Measurements from ENCODE around the gene H3-3A.
A peak's percentile ranks its signal among the peaks of the same experiment; 100 is the strongest.

The H3-3A gene

GRCh38 chr1:226107471-226108460 is 45.2 kb downstream of the H3-3A start:
- TF ChIP-seq REST (IDR thresholded peaks at IDR 0.05; ENCODE audit: insufficient read depth in 1 of 2, low read depth in 2 of 2, low read length in 2 of 2) (no peak), SIN3A (IDR thresholded peaks at IDR 0.05; ENCODE audit: borderline replicate concordance, insufficient read depth, low read length) (no peak), POLR2AphosphoS5 (IDR thresholded peaks at IDR 0.05; ENCODE audit: low read depth, low read length) (no peak), TAF1 (IDR thresholded peaks at IDR 0.05; ENCODE audit: borderline replicate concordance, insufficient read depth, low read length) (no peak), FOXP2 (optimal IDR thresholded peaks at IDR 0.05; ENCODE audit: borderline replicate concordance, extremely low read depth, extremely low read length, insufficient read depth) (no peak)

- no peak for TF ChIP-seq FOXP2 (optimal IDR thresholded peaks at IDR 0.05; ENCODE audit: borderline replicate concordance, extremely low read depth, extremely low read length, insufficient read depth)
- no peak for TF ChIP-seq SIN3A (IDR thresholded peaks at IDR 0.05; ENCODE audit: borderline replicate concordance, insufficient read depth, low read length)
- TF ChIP-seq POLR2AphosphoS5 (IDR thresholded peaks at IDR 0.05; ENCODE audit: low read depth, low read length): no peak
- no peak for TF ChIP-seq REST (IDR thresholded peaks at IDR 0.05; ENCODE audit: insufficient read depth in 1 of 2, low read depth in 2 of 2, low read length in 2 of 2)
- TF ChIP-seq TAF1 (IDR thresholded peaks at IDR 0.05; ENCODE audit: borderline replicate concordance, insufficient read depth, low read length): no peak
These were observed 46.7 kb downstream of the H3-3A start for GRCh38 chr1:226108935-226109828.

- TF ChIP-seq TAF1 (IDR thresholded peaks at IDR 0.05; ENCODE audit: borderline replicate concordance, insufficient read depth, low read length): no peak
- TF ChIP-seq POLR2AphosphoS5 (IDR thresholded peaks at IDR 0.05; ENCODE audit: low read depth, low read length): peak; percentile 33
- TF ChIP-seq FOXP2 (optimal IDR thresholded peaks at IDR 0.05; ENCODE audit: borderline replicate concordance, extremely low read depth, extremely low read length, insufficient read depth): peak; percentile 76
These were observed 47.3 kb downstream of the H3-3A start for GRCh38 chr1:226109829-226110248.

GRCh38 chr1:226110249-226111097 is 48.0 kb downstream of the H3-3A start:
- no peak for TF ChIP-seq POLR2AphosphoS5 (IDR thresholded peaks at IDR 0.05; ENCODE audit: low read depth, low read length)
- TF ChIP-seq REST (IDR thresholded peaks at IDR 0.05; ENCODE audit: insufficient read depth in 1 of 2, low read depth in 2 of 2, low read length in 2 of 2): peak in 1 of 2 experiments; percentile 11; a peak in 1 of 4 replicates
- peak; percentile 53 for TF ChIP-seq FOXP2 (optimal IDR thresholded peaks at IDR 0.05; ENCODE audit: borderline replicate concordance, extremely low read depth, extremely low read length, insufficient read depth)
- TF ChIP-seq SIN3A (IDR thresholded peaks at IDR 0.05; ENCODE audit: borderline replicate concordance, insufficient read depth, low read length): no peak
- no peak for TF ChIP-seq TAF1 (IDR thresholded peaks at IDR 0.05; ENCODE audit: borderline replicate concordance, insufficient read depth, low read length)

Data from PFSK-1 (cell line).